H1 (cell line): ENCODE data around the gene CRTAC1. TPM values are rescaled to one million over a fixed set of nuclear protein-coding genes. Genes with fewer than 3 reads are reported as not detected.

Source experiments
- CTCF ChIA-PET: fragments of 300-600 bp; sonication (Branson Sonifier 250); formaldehyde crosslinking; loops from one replicate; lab custom pipeline; 2021; ENCODE audit not compliant: partially characterized antibody; lab: Charles Lee
- POLR2A ChIA-PET: fragments of 300-600 bp; sonication (Branson Sonifier 250); formaldehyde crosslinking; loops from one replicate; lab custom pipeline; 2021; ENCODE audit warnings: inconsistent platforms; ENCODE audit not compliant: partially characterized antibody; lab: Charles Lee
- DNase-seq, 2 experiments: peaks; one replicate each; pipeline versions ENCODE4 v3.0.0 to v3.0.0-alpha.2; 2010 to 2022; ENCODE audit warnings: low spot score in 2 of 2, low read depth in 1 of 2, mixed read lengths in 1 of 2
- FAIRE-seq: peaks from 2 replicates; lab custom pipeline; 2011; peaks lifted over from hg19 to GRCh38; lab: Jason Lieb, UNC
- H2AFZ ChIP-seq: 2 replicates; pipeline ENCODE4 v1.8.1; 2012; ENCODE audit warnings: low read length, inconsistent platforms
- H2AK5ac ChIP-seq: 2 replicates; pipeline ENCODE4 v1.6.1; 2013; ENCODE audit warnings: low read depth, low read length
- H2BK120ac ChIP-seq: replicated peaks from 2 replicates; pipeline ENCODE3; 2013; ENCODE audit warnings: low read depth, low read length, inconsistent platforms
- H2BK12ac ChIP-seq: 2 replicates; pipeline ENCODE4 v1.6.1; 2013; ENCODE audit warnings: low read depth, low read length
- H2BK15ac ChIP-seq: 2 replicates; pipeline ENCODE4 v1.6.1; 2013; ENCODE audit warnings: low read length
- H2BK20ac ChIP-seq: 2 replicates; pipeline ENCODE4 v1.6.1; 2013; ENCODE audit warnings: low read length
- H2BK5ac ChIP-seq: 2 replicates; pipeline ENCODE4 v1.6.1; 2013; ENCODE audit warnings: low read depth, low read length
- H3K14ac ChIP-seq: 2 replicates; pipeline ENCODE4 v1.6.1; 2013; ENCODE audit warnings: inconsistent platforms; ENCODE audit not compliant: insufficient read length
- H3K18ac ChIP-seq: 2 replicates; pipeline ENCODE4 v1.6.1; 2013; ENCODE audit warnings: low read length; ENCODE audit errors: extremely low read depth
- H3K23ac ChIP-seq: 2 replicates; pipeline ENCODE4 v1.6.1; 2013; ENCODE audit warnings: inconsistent platforms; ENCODE audit not compliant: insufficient read length
- H3K23me2 ChIP-seq: 2 replicates; pipeline ENCODE4 v1.6.1; 2013; ENCODE audit warnings: low read depth, low read length
- H3K27ac ChIP-seq: 2 replicates; pipeline ENCODE4 v1.6.1; 2011; ENCODE audit warnings: low read depth, low read length, inconsistent platforms
- H3K27me3 ChIP-seq, 4 experiments: replicated peaks in 1 of 4; 1 replicate in 1 of 4; 2 replicates in 3 of 4; pipeline versions ENCODE4 v1.6.1 to v1.8.1; 2011 to 2013; ENCODE audit warnings: low read length in 3 of 4, mild to moderate bottlenecking in 3 of 4, inconsistent platforms in 2 of 4, mixed read lengths in 2 of 4, moderate library complexity in 1 of 4; ENCODE audit not compliant: control insufficient read depth in 3 of 4, insufficient read depth in 3 of 4; ENCODE audit errors: extremely low read depth in 1 of 4
- H3K36me3 ChIP-seq, 4 experiments: 2 replicates each; pipeline versions ENCODE4 v1.6.1 to v1.8.1; 2011 to 2013; ENCODE audit warnings: mild to moderate bottlenecking in 4 of 4, low read length in 3 of 4, moderate library complexity in 2 of 4, control low read depth in 1 of 4, inconsistent platforms in 1 of 4; ENCODE audit not compliant: insufficient read depth in 4 of 4, control insufficient read depth in 2 of 4
- H3K4ac ChIP-seq: replicated peaks from 2 replicates; pipeline ENCODE3; 2013; ENCODE audit warnings: low read length, low read depth, mixed read lengths, inconsistent platforms; ENCODE audit not compliant: insufficient read length
- H3K4me1 ChIP-seq, 4 experiments: replicated peaks in 1 of 4; 1 replicate in 1 of 4; 2 replicates in 3 of 4; pipeline versions ENCODE4 v1.6.1 to v1.8.1; 2011 to 2013; ENCODE audit warnings: low read length in 3 of 4, inconsistent platforms in 2 of 4, mixed read lengths in 1 of 4; ENCODE audit not compliant: insufficient read depth in 4 of 4, control insufficient read depth in 3 of 4
- H3K4me2 ChIP-seq, 2 experiments: 2 replicates each; pipeline versions ENCODE4 v1.6.1 to v1.8.1; 2011 to 2013; ENCODE audit warnings: low read depth in 2 of 2, low read length in 2 of 2, control low read depth in 1 of 2, inconsistent platforms in 1 of 2, mild to moderate bottlenecking in 1 of 2; ENCODE audit not compliant: insufficient read depth in 1 of 2
- H3K4me3 ChIP-seq, 4 experiments: fragments of 200-600, 300-600 bp in 1 of 4; sonication (generic), shearing (Covaris generic), sonication (Bioruptor Twin) in 1 of 4; 2 replicates each; pipeline versions ENCODE4 v1.5.1 to v1.8.1; 2011 to 2016; ENCODE audit warnings: low read length in 4 of 4, low read depth in 3 of 4, control low read depth in 2 of 4, inconsistent platforms in 2 of 4, mild to moderate bottlenecking in 2 of 4, mixed read lengths in 1 of 4, moderate library complexity in 1 of 4; ENCODE audit not compliant: insufficient read depth in 2 of 4; ENCODE audit errors: extremely low read depth in 1 of 4
- H3K56ac ChIP-seq: replicated peaks from 2 replicates; pipeline ENCODE3; 2013; ENCODE audit warnings: low read depth, mild to moderate bottlenecking, mixed read lengths, low read length, inconsistent platforms; ENCODE audit not compliant: insufficient read length
- H3K79me1 ChIP-seq: 2 replicates; pipeline ENCODE4 v1.6.1; 2013; ENCODE audit warnings: low read depth, low read length, control low read depth
- H3K79me2 ChIP-seq, 2 experiments: 2 replicates each; pipeline versions ENCODE4 v1.6.1 to v1.8.1; 2012 to 2013; ENCODE audit warnings: low read length in 2 of 2, mild to moderate bottlenecking in 2 of 2, inconsistent platforms in 1 of 2; ENCODE audit not compliant: insufficient read depth in 2 of 2, control insufficient read depth in 1 of 2
- H3K9ac ChIP-seq, 4 experiments: replicated peaks in 1 of 4; 1 replicate in 1 of 4; 2 replicates in 3 of 4; pipeline versions ENCODE4 v1.6.1 to v1.8.1; 2011 to 2013; ENCODE audit warnings: low read depth in 3 of 4, low read length in 3 of 4, control low read depth in 2 of 4, mild to moderate bottlenecking in 2 of 4, moderate library complexity in 2 of 4, inconsistent platforms in 1 of 4; ENCODE audit errors: extremely low read depth in 1 of 4
- H3K9me3 ChIP-seq, 2 experiments: 2 replicates each; pipeline versions ENCODE4 v1.6.1 to v1.8.1; 2012 to 2013; ENCODE audit warnings: mild to moderate bottlenecking in 2 of 2, moderate library complexity in 2 of 2, control low read depth in 1 of 2, inconsistent platforms in 1 of 2, low read depth in 1 of 2, low read length in 1 of 2, mixed read lengths in 1 of 2; ENCODE audit not compliant: insufficient read depth in 2 of 2
- H4K20me1 ChIP-seq, 2 experiments: replicated peaks in 1 of 2; 2 replicates each; pipeline versions ENCODE3 to v1.8.1; 2011 to 2013; ENCODE audit warnings: inconsistent platforms in 2 of 2, low read length in 2 of 2, mild to moderate bottlenecking in 1 of 2; ENCODE audit not compliant: insufficient read depth in 2 of 2, control insufficient read depth in 1 of 2
- H4K5ac ChIP-seq: 2 replicates; pipeline ENCODE4 v1.6.1; 2013; ENCODE audit warnings: low read length, low read depth, mixed read lengths, inconsistent platforms; ENCODE audit not compliant: insufficient read length
- H4K8ac ChIP-seq: 2 replicates; pipeline ENCODE4 v1.8.0; 2013; ENCODE audit warnings: mild to moderate bottlenecking, moderate library complexity, low read length, inconsistent platforms; ENCODE audit not compliant: insufficient read depth; ENCODE audit errors: extremely low read depth
- H4K91ac ChIP-seq: replicated peaks from 2 replicates; pipeline ENCODE3; 2013; ENCODE audit warnings: low read length, mixed read lengths, inconsistent platforms; ENCODE audit not compliant: insufficient read length
- CEBPB ChIP-seq: IDR thresholded peaks from 2 replicates; pipeline ENCODE4 v1.6.1; 2012; ENCODE audit warnings: low read depth, low read length
- EZH2 ChIP-seq: fragments of 200-600 bp; sonication (generic); IDR thresholded peaks from 2 replicates; pipeline ENCODE4 v1.7.1; 2012; ENCODE audit warnings: low read depth, mild to moderate bottlenecking, moderate library complexity, low read length, inconsistent platforms; ENCODE audit not compliant: severe bottlenecking
- HDAC2 ChIP-seq, 2 experiments: fragments of 300-600 bp in 1 of 2; sonication (generic) in 1 of 2; IDR thresholded peaks; 2 replicates each; pipeline ENCODE4 v1.6.1; 2011 to 2012; ENCODE audit warnings: low read depth in 2 of 2, low read length in 2 of 2, mild to moderate bottlenecking in 2 of 2, moderate library complexity in 2 of 2, borderline replicate concordance in 1 of 2, inconsistent platforms in 1 of 2
- HDAC6 ChIP-seq: IDR thresholded peaks from one replicate; pipeline ENCODE4 v1.7.1; 2012; ENCODE audit warnings: low read depth, mild to moderate bottlenecking, inconsistent platforms, low read length, moderate library complexity
- KDM5A ChIP-seq: fragments of 200-600 bp; IDR thresholded peaks from 2 replicates; pipeline ENCODE4 v1.7.1; 2012; ENCODE audit warnings: mild to moderate bottlenecking, low read length, inconsistent platforms, mixed read lengths
- MAFK ChIP-seq: IDR thresholded peaks from 2 replicates; pipeline ENCODE4 v1.6.1; 2012; ENCODE audit warnings: low read depth, mild to moderate bottlenecking, improper control_type of control experiment, low read length
- PHF8 ChIP-seq: fragments of 200-600 bp; sonication (generic); conservative IDR thresholded peaks from 2 replicates; pipeline ENCODE4 v1.7.1; 2012; ENCODE audit warnings: low read depth, mild to moderate bottlenecking, inconsistent platforms, low read length, moderate library complexity
- RBBP5 ChIP-seq: IDR thresholded peaks from 2 replicates; pipeline ENCODE4 v1.7.1; 2012; ENCODE audit warnings: low read depth, mild to moderate bottlenecking, inconsistent platforms, low read length, moderate library complexity, borderline replicate concordance
- SAP30 ChIP-seq: fragments of 300-600 bp; sonication (generic); IDR thresholded peaks from 2 replicates; pipeline ENCODE4 v1.7.1; 2012; ENCODE audit warnings: low read length, moderate library complexity, mild to moderate bottlenecking, inconsistent platforms; ENCODE audit not compliant: insufficient read depth, insufficient replicate concordance
- TCF12 ChIP-seq: IDR thresholded peaks from 2 replicates; pipeline ENCODE4 v1.6.1; 2011; ENCODE audit warnings: low read depth, mild to moderate bottlenecking, low read length
- WGBS, 2 experiments: shearing (Covaris generic) in 1 of 2; methylation state at CpG; one replicate each; pipeline versions ENCODE4 v1.1.6 to v1.1.7; 2013 to 2015; ENCODE audit warnings: low lambda C conversion rate in 2 of 2, mixed read lengths in 2 of 2, inconsistent platforms in 1 of 2, low coverage in 1 of 2, missing lambda C conversion rate in 1 of 2; ENCODE audit not compliant: insufficient replicate concordance in 2 of 2, insufficient coverage in 1 of 2, insufficient read length in 1 of 2; ENCODE audit errors: extremely low coverage in 1 of 2, missing lambda C conversion rate in 1 of 2; 5-methylcytosine and 5-hydroxymethylcytosine counted together
- polyA plus RNA-seq, 7 experiments: library from polyadenylated mRNA; depleted of rRNA in 3 of 7; stranded (reverse) in 5 of 7; unstranded in 2 of 7; fragments of >200 nt in 5 of 7; fragments of 200-250 nt in 2 of 7; gene quantifications; 1 replicate in 5 of 7; 2 replicates in 1 of 7; 4 replicates in 1 of 7; pipeline versions ENCODE4 v1.2.1 to v1.2.3, GENCODE V29; 2011 to 2013; ENCODE audit warnings: missing spikeins in 2 of 7, mixed read lengths in 2 of 7
- total RNA-seq: library from RNA; stranded (reverse); fragmentation: NEBNext Ultra II Directional; extraction: Animal tissue kit (Norgen Biotek cat#: 25700); gene quantifications from 2 replicates; pipeline ENCODE4 v1.2.1, GENCODE V29; 2021

Gene CRTAC1
- total and polyA plus RNA-seq, 2 of the 8 experiments (the other 6 are each of a cell fraction or from before 2014, with no cell fraction given): 0.91 to 1.2 TPM

DNA sequence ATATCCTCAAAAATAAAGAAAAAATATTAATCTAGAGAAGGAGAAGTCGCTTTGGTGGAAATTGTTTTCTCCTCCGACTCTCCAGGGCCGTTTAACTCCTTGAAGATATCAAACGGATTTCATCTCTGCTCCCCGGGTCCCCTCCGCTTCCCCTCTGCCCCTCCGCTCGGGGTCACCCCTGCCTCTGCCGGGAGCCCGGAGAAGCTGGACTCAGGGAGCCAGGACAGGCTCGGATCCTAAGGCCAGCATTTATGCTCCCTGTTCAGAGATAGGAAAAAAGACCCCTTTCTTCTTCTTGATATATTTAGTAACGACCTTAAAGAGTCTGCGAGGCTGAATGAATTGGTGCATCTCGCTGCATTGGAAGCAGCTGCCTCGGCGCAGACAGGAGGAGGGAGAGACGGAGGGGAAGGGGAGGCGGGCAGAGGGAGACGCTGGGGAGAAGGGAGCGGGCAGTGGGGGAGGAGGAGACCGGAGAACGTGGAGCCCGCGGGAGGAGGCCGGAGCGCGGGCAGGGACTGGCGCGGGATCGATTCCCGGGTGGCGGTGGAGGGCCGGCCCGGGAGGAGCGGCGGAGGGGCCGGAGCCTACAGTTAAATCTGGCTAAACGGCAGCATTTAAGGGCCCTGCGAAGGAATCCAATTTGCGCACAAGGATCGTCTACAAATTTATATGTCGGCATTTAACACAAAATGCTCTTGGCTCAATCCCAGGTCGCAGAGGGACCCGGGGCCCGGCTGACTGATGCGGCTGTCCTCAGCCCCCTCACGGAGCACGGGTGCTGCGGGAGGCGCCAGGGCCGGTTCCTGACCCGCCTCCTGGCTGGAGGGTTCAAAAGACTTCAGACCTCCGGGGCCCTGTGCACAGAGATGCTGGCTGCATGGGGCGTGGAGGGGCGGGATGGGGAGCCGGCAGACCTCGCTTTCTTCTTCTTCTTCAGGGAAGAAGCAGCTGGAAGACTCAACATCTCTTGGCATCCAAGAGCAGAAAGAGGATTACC is 55.6 kb downstream of the CRTAC1 start:
- Histone ChIP-seq H2AK5ac (no peak overlapping the region), H4K8ac (no peak overlapping the region; the same call in 1 of the 2 replicates), H3K79me1 (no peaks in the 10 kb centered on the region), H2BK5ac (no peak overlapping the region), H3K14ac (no peak overlapping the region), H4K5ac (no peak overlapping the region), H3K18ac (no peak overlapping the region), H3K27ac (no peak overlapping the region), H3K56ac (no peak overlapping the region), H3K4me3 (peak overlapping the region; percentile 33 to 67 (median 45)), H3K23ac (no peak overlapping the region), H4K20me1 (no peaks in the 10 kb centered on the region), H3K4me2 (peak overlapping the region; percentile 73 to 93), H3K4ac (no peak overlapping the region), H4K91ac (no peak overlapping the region), H3K23me2 (peaks cover 6% of the 10 kb centered on the region; the same call in 1 of the 2 replicates), H2BK12ac (no peak overlapping the region), H3K79me2 (no peaks in the 10 kb centered on the region), H3K9me3 (no peaks in the 10 kb centered on the region), H2BK120ac (no peak overlapping the region), H3K27me3 (peaks cover 12 to 27% (median 26%) of the 10 kb centered on the region in 4 experiments), H3K36me3 (no peaks in the 10 kb centered on the region), H3K4me1 (peaks cover 0 to 5% (median 4%) of the 10 kb centered on the region in 4 experiments), H2BK15ac (no peak overlapping the region), H3K9ac (no peak overlapping the region), H2AFZ (no peak overlapping the region; the same call in 1 of the 2 replicates), H2BK20ac (no peak overlapping the region)
- CTCF ChIA-PET: interaction anchor here (0.8 to 2.6 kb wide), 3 partner anchors 39 to 67 kb away, joined by 3 to 14 read pairs (median 4); no protein-coding TSS in a partner anchor
- WGBS, 2 experiments: 16% methylated on average over 43 of the region's 57 CpGs; no CpG with 5 or more reads in 1 of the 2 experiments
- POLR2A ChIA-PET: interaction anchor here (2.0 kb wide), 1 partner anchor 55 kb away, joined by 5 read pairs; the partner anchor contains the start of gene CRTAC1
- FAIRE-seq (no peak), DNase-seq (peak in 1 of 2 experiments; percentile 59)
- TF ChIP-seq HDAC2 (IDR thresholded peaks at IDR 0.05; ENCODE audit: borderline replicate concordance in 1 of 2, low read depth in 2 of 2, low read length in 2 of 2): no peak
- no peak for TF ChIP-seq EZH2
- 0 out of 2 replicates have a peak, but pooled peaks have one; percentile 23 for TF ChIP-seq PHF8
- TF ChIP-seq MAFK: no peak
- no peak for TF ChIP-seq CEBPB
- no peak for TF ChIP-seq KDM5A
- 0 out of 2 replicates have a peak, but pooled peaks have one; percentile 23 for TF ChIP-seq TCF12
- no peak for TF ChIP-seq RBBP5
- no peak for TF ChIP-seq SAP30
- no peak for TF ChIP-seq HDAC6
